NCI-H1417 (cell line): Measurements from ENCODE around the gene ZYG11B.
A peak's percentile ranks its signal among the peaks of the same experiment; 100 is the strongest.
"Not testable (repeated sequence)": the region's sequence is repeated elsewhere in the genome, so short reads cannot be mapped to it uniquely, and the experiment has no call there.

Experiments used
- DNase-seq, 3 experiments: peaks; one replicate each; lab custom pipeline; 2025; lab: John Stamatoyannopoulos, UW

Gene ZYG11B

DNA sequence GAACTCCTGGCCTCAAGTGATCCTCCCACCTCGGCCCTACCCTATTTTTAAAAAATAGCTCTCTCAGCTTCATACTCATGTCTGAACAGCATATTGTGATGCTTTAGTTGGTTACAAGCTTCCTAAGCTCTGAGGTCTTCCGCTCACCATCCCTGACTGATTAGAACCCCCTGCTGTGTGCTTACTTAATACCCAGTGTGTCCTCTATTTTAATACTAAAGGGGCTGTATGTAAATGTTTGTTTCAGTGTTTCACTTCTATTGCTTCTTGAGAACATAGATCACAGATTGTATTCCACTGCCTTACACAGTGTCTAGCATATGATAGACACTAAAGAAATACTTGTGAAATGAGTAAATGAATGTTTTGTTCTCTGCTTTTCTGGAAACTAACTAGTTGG, 29.8 kb downstream of the ZYG11B start:
- DNase-seq = no peak

DNA sequence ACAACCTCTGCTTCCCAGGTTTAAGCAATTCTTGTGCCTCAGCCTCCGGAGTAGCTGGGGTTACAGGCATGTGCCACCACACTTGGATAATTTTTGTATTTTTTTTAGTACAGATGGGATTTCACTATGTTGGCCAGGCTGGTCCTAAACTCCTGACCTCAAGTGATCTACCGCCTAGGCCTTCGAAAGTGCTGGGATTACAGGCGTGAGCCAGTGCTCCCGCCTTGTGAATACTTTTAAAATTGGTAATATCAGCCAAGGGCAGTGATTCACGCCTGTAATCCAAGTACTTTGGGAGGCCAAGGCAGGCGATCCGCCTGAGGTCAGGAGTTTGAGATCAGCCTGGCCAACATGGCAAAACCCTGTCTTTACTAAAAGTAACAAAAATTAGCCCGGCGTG, 33.7 kb downstream of the ZYG11B start:
- no peak for DNase-seq

DNA sequence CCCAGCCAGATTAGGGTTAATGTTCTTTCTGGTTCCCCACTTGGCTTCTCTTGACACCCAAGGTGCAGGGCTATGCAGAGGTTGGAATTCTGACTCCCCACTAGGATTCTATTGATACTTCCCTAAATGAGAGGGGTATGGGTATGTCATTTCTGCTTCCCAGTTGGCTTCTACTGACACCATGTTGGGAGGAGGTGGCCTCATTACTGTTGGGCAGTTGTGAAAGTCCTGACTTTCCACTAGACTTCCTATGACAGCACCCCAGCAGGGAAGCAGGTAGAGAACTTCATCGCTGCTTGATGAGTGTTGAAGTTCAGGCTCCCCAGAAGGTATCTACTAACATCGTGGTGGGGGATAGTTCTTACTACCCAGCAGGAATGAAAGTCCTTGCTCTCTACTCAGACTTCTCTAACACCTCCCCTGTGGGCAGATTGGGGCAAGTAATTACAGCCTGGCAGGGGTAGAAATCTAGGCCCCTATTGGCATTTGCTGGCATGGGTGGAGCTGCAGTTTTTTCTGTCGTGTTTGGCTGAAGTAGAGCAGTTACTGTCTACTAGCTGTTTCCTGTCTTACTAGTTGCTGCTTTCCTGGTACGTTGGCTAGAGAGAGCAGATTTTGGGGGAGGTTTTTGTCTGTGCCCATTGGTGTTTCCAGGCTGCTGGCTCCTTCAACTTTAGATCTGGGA, 41.5 kb downstream of the ZYG11B start:
- DNase-seq = no peak

DNA sequence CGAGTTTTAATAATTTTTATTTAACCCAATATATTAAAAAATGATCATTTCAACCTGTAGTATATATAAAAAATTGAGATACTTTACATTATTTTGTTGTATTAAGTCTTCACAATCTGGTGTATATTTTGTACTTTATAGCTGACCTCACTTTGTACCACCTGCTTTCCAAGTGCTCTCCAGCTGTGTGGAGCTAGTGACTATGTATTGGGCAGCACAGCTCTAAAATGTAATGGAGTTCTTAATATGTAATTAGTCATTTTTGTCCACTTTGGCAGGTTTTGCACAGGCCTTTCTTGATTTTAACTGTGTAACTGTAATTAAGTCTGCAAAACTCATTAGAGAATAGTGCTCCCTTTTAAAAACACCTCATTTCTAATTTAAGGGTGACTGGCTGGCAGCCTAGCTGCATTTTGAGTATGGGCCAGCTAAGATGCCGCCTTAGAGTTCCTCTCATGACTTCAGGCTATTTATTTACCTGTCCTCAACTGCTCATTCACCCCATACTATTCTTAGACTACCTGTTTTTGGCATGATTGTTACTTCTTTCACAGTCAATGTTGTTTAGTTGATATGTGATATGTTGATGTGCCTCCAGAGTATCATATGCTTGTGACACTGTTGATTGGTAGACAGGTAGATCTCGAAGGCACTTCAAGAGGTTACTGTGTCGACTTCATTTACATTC, 43.2 kb downstream of the ZYG11B start:
- DNase-seq = peak in 2 of 3 experiments; percentile 43 to 77

DNA sequence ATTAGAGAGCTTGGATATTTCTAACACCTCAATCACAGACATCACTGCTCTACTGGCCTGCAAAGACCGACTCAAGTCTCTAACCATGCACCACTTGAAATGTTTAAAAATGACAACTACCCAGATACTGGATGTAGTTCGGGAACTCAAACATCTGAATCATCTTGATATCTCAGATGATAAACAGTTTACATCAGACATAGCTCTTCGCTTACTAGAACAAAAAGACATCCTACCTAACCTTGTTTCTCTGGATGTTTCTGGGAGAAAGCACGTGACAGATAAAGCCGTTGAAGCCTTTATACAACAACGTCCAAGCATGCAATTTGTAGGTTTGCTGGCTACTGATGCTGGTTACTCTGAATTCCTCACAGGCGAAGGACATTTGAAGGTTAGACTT, 45.1 kb downstream of the ZYG11B start:
- no peak for DNase-seq

DNA sequence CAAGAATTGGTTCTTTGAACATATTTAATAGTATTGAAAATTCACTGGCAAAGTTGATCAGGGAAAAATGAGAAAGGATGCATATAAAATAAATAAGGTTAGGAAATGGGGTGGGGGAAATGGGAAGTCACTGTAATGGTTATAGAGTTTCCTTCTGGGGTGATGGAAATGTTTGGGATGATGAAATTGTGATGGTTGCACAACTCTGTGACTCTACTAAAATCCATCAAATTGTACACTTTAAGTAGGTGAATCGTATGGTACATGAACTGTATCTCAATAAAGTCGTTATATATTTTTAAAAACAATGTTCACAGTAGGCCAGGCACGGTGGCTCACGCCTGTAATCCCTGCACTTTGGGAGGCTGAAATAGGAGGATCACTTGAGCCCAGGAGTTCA, 59.9 kb downstream of the ZYG11B start:
- no peak for DNase-seq

DNA sequence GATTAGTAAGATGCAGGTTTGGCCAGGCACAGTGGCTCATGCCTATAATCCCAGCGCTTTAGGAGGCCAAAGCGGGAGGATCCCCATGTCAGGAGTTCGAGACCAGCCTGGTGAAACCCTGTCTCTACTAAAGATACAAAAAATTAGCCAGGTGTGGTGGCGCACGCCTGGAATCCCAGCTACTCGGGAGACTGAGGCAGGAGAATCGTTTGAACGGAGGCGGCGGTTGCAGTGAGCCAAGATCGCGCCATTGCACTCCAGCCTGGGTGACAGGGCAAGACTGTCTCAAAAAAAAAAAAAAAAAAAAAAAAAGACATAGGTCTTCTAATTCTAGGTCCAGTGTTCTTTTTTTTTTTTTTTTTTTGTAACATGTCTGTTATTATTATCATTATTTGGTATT, 64.2 kb downstream of the ZYG11B start:
- DNase-seq = not testable (repeated sequence)

DNA sequence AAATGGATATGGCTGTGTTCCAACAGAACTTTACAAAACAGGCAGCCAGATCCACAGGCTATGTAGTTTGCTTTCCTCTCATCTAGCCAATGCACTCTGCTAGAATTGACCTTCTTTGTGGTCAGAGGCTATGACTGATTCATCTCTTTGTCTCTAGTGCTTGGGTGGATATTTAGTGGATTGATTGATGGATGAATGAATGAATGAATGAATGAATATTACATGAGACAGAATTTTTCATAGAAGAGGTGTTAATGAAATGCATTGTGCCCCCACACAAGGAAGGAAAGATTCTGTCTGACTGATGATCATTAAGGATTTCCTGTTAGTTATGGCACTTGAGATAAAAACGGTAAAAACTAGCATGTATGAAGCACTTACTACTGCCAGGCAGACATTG, 65.8 kb downstream of the ZYG11B start:
- no peak for DNase-seq

DNA sequence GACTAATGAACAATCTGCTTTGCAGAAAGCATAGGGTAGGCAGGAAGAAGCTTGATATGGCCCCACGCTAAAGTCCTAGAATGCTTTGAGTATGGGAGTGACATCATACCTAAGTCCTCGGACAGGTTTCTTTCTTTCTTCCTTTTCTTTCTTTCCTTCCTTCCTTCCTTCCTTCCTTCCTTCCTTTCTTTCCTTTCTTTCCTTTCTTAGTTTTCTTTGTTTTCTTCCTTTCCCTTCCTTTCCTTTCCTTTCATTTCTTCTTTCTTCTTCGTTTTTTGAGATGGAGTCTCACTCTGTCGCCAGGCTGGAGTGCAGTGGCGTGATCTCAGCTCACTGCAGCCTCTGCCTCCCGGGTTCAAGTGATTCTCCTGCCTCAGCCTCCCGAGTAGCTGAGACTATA, 67.5 kb downstream of the ZYG11B start:
- DNase-seq = not testable (repeated sequence)

DNA sequence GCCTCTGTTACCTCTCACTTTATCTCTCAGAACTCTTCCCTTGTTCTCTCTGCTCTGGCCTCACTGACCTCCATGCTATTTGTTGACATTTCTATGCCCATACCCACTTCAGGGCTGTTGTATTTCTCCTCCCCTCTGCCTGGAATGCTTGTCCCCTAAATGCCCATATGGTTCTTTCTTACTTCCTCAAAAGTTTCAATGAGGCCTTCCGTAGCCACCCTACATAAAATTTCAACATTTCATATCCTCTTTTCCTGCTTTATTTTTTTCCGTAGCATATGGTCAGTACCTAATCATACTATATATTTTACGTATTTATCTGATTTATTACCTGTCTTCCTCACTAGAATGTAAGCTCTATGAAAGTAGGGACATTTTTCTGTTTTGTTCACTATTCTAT, 69.2 kb downstream of the ZYG11B start:
- no peak for DNase-seq

DNA sequence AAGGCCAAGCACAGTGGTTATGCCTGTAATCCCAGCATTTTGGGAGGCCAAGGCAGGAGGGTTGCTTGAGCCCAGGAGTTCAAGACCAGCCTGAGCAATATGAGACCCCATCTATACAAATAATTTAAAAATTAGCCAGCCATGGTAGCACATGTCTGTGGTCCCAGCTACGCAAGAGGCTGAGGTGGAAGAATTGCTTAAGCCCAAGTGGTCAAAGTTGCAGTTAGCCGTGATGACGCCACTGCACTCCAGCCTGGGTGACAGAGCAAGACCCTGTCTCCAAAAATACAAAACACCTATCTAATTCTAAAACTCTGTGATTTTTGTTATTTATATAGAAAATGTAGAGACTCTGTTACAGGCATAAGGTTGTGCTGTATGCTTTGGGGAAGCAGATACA, 72.1 kb downstream of the ZYG11B start:
- no peak for DNase-seq

DNA sequence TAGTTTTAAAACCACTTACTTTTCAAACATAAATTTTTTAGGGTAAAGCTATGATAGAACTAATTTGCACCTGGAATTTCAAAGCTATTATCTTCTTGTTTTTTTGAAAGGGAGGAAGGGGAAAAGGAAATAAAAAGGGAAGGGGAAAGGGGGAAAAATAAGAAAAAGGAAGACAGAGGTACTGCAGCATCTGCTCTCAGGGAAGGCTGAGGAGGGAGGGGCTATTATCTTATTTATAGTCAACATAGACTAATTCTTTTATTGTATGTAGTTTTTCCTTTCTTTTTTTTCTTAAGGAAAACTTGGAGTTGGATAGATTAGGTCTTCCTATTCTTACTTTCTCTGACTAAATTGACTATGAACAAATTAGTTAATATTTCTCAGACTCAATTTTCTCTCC, 74.8 kb downstream of the ZYG11B start:
- DNase-seq = no peak

DNA sequence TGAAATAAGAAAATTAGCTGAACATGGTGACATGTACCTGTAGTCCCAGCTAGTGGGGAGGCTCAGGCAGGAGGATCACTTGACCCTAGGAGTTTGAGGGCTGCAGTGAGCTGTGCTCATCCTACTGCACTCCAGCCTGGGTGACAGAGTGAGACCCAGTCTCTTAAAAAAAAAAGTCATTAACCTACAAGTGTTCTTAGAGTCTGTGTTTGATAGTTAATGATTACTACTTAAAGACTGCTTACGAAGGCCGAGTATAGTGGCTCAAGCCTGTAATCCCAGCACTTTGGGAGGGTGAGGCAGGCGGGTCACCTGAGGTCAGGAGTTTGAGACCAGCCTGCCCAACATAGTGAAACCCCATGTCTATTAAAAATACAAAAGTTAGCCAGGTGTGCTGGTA, 77.8 kb downstream of the ZYG11B start:
- not testable (repeated sequence) for DNase-seq

DNA sequence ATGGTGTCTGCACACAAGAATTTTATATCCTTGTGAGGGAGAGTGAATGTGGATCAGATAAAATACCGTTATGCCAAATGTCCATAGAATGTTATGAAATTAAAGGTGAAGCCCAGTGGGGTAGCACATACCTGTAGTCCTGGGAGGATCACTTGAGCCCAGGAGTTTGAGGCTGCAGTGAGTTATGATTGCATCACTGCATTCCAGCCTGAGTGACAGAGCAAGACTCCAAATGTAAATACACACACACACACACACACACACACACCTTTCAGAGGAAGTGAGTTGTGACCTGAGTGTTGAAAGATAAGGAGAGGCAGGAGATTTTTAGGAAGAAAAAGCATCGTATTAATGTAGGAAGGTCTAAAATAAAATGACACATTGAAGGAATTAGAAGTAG, 88.2 kb downstream of the ZYG11B start:
- DNase-seq = no peak

DNA sequence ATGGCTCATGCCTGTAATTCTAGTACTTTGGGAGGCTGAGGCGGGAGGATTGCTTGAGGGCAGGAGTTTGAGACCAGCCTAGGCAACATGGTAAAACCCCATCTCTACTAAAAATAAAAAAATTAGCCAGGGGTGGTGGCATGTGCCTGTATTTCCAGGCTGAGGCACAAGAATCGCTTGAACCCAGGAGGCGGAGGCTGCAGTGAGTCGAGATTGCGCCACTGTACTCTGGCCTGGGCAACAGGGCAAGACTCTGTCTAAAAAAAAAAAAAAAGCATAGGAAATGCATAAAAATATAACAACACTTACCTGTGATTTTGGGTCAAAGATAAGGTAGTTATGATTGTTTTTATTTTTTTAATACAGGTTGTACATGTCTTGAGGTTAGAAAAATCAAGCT, 94.6 kb downstream of the ZYG11B start:
- not testable (repeated sequence) for DNase-seq

DNA sequence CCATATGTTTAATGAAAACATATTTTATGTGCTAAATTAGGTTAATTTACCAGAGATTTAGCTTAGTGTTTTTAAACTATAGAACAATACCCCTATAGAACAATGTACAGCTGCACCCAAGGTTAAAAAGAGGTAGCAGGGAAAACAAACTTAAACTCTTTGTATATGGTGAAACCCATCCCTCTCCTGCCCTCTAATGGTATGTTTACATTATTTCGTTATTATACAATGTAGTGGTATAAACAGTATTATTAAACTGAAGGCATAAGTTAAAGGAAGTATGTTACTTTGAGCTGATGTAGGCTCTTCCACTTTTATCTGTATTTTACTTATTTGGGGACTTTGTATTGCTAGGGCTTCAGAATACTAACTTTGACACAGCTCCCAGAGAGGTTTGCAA, 99.6 kb downstream of the ZYG11B start:
- peak in 1 of 3 experiments; percentile 15 for DNase-seq

DNA sequence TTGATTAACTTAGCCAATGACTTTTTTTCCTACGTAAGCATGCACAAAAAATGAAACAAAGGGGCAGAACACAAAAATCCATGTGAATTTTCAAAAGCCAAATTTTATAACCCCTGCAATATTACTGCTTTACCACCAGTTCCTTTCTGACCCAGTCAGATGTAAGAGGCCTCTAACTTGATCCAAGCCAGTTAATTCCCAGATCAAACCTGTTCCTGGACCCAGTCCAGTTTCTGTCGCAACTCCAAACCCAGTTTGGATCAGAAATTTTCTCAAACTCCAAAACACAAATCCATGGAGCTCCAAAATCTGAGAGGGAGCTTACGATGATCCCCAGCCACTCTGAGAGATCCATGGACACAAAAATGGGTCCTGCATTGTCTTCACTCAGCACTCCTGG, 108.5 kb downstream of the ZYG11B start:
- no peak for DNase-seq

DNA sequence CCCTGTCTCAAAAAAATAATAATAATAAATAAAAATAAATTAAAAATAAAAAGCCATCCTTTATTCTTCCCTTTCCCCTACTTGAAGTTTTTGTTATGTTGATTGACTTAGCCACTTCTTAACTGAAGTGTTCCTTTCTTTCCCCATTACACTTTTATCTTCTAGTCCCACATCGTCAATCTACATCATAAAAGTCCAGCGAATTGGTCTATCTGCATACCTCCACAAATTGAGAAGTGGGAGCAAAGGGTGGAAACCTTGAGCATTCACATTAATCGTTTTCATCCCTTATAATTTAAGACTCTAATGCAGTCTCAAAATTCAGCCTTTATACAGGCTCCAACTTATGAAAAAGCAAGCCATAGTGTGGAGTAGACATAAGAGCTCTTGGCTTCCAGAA, 109.8 kb downstream of the ZYG11B start:
- no peak for DNase-seq

DNA sequence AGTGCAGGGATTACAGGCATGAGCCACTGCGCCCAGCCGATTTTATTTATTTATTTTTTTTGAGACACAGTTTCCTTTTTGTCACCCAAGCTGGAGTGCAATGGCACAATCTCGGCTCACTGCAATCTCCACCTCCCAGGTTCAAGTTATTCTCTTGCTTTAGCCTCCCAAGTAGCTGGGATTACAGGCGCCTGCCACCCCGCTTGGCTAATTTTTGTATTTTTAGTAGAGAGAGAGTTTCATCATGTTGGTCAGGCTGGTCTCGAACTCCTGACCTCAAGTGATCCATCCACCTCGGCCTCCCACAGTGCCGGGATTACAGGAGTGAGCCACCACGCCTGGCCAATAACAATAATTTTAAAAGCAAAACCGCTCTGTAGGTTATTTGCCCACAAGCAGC, 112.9 kb downstream of the ZYG11B start:
- DNase-seq = not testable (repeated sequence)

DNA sequence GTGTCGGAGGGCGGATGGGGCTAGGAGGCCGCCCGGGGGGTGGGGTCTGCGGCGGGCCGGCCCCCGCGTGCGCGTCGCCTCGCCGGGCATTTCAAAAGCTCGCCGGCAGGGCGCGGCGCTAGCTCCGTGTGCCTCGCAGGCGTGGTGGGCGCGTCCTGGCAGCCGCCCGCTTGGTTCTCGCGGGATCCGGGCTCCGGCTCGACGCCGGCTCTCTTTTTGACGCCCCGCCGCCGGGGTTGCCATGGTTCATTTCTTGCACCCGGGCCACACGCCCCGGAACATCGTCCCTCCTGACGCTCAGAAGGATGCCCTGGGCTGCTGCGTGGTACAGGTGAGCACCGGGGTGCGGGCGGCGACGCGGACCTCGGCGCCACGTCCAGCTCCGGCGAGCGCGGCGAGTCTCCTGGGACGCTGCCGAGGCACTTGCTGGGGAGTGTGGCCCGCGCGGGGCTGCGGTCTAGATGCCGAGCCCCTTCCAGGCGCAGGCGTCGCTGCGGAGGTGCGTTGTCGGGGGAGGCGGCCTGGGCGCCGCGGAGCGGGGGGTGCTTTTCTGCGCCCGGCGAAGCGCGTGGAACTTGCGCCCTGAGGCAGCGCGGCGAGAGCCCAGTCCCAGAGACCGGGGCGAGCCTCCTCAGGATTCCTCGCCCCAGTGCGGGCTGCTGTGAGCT, 116.5 kb downstream of the ZYG11B start, which contains the start of gene ZYG11A:
Gene ZYG11A, plus strand, starts transcription at position 118 of the 668 bp plus-strand sequence. Its CDS starts 124 bp downstream, at position 242.
- DNase-seq = peak; percentile 72 to 93 (median 93)

DNA sequence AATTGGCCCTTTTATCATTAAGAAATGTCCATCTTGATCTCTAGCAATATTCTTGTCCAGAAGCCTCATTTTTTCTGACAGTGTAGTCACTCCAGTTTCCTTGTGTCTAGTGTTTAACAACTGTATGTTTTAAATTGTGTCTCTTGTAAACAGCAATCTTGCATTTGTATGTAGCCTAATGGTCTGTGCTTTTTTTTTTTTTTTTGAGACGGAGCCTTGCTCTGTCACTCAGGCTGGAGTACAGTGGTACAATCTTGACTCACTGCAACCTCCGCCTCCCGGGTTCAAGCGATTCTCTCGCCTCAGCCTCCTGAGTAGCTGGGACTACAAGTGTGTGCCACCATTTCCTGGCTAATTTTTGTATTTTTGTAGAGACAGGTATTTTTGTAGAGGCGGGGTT, 118.9 kb downstream of the ZYG11B start:
- not testable (repeated sequence) for DNase-seq

DNA sequence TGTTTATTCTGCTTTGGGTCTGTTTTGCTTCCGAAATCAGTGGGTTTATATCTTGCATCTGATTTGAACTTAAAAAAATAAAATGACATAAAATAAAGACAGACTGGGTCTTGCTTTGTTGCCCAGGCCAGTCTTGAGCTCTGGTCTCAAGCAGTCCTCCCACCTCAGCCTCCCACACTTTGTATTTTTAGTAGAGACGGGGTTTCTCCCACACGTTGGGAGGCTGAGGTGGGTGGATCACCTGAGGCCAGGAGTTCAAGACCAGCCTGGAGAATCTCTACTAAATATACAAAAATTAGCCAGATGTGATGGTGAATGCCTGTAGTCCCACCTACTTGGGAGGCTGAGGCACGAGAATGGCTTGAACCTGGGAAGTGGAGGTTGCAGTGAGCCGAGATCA, 122.2 kb downstream of the ZYG11B start:
- DNase-seq = no peak

DNA sequence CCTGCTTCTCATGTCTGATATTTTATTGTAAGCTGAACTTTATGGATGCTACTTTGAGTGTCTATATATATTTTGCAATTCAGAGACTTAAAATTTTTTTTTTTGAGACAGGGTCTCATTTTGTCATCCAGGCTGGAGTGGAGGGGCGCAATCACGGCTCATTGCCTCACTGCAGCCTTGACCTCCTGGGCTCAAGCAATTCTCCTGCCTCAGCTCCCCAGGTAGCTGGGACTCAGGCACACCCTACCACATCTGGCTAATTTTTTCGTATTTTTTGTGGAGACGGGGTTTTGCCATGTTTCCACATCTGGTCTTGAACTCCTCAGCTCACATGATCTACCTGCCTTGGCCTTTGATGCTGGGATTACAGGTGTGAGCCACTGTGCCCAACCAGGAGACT, 124.7 kb downstream of the ZYG11B start:
- no peak for DNase-seq
